Activated gamma-delta T cell (primary cell): ENCODE data around the gene SPINT1.

ENCODE experiments used
- DNase-seq: peaks from one replicate; lab custom pipeline; 2025; lab: John Stamatoyannopoulos, UW
- total RNA-seq, 2 donors: gene quantifications; one replicate each; lab custom pipeline; 2026; lab: John Stamatoyannopoulos, UW

Gene SPINT1
- total RNA-seq, result 1.5 to 4.7 reads per million in 2 donors

- DNase-seq, result no peak
These were observed at the start of gene SPINT1 for GRCh38 chr15:40843885-40844695. TSS of gene SPINT1 (plus strand) at chr15:40844048. CDS start at chr15:40844555, 507 bp downstream.

- DNase-seq, result no peak
These were observed 47.8 kb upstream of the SPINT1 start for GRCh38 chr15:40796041-40796440.

GRCh38 chr15:40796512-40796911 is 47.3 kb upstream of the SPINT1 start:
- no peak for DNase-seq

- DNase-seq, result no peak
These were observed 44.3 kb upstream of the SPINT1 start for GRCh38 chr15:40799523-40799922.

GRCh38 chr15:40803076-40803475 is 40.8 kb upstream of the SPINT1 start:
- DNase-seq, result no peak

- no peak for DNase-seq
These were observed 40.2 kb upstream of the SPINT1 start for GRCh38 chr15:40803688-40804087.

GRCh38 chr15:40806672-40807027 is 37.2 kb upstream of the SPINT1 start:
- DNase-seq, result no peak

GRCh38 chr15:40807028-40807887 is 36.6 kb upstream of the SPINT1 start, which contains the start of the genes DNAJC17 and ZFYVE19:
TSS of gene DNAJC17 (minus strand) at chr15:40807473. CDS start at chr15:40807446, 27 bp downstream.
TSS of gene ZFYVE19 (plus strand) at chr15:40807089. CDS start at chr15:40807590, 501 bp downstream.
- DNase-seq, result peak; percentile 80

- DNase-seq, result no peak
These were observed 35.9 kb upstream of the SPINT1 start for GRCh38 chr15:40807888-40808461.

GRCh38 chr15:40808861-40809450 is 34.9 kb upstream of the SPINT1 start:
- no peak for DNase-seq

GRCh38 chr15:40812721-40813425 is 31.0 kb upstream of the SPINT1 start:
- DNase-seq, result no peak

GRCh38 chr15:40815042-40815698 is 28.7 kb upstream of the SPINT1 start:
- no peak for DNase-seq

GRCh38 chr15:40819048-40819447 is 24.8 kb upstream of the SPINT1 start:
- DNase-seq, result no peak

- DNase-seq, result no peak
These were observed 22.7 kb upstream of the SPINT1 start for GRCh38 chr15:40821195-40821594.

- no peak for DNase-seq
These were observed 20.1 kb upstream of the SPINT1 start for GRCh38 chr15:40823572-40824343.

- no peak for DNase-seq
These were observed 18.0 kb upstream of the SPINT1 start for GRCh38 chr15:40825661-40826422.

- no peak for DNase-seq
These were observed 17.3 kb upstream of the SPINT1 start for GRCh38 chr15:40826423-40827075.

GRCh38 chr15:40828447-40829036 is 15.3 kb upstream of the SPINT1 start, which contains the start of gene PPP1R14D:
TSS of gene PPP1R14D (minus strand) at chr15:40828708. CDS start at chr15:40828641, 67 bp downstream.
- DNase-seq, result no peak
